Measurements from ENCODE around the gene ADH5. TPM values are rescaled to one million over a fixed set of nuclear protein-coding genes. Genes with fewer than 3 reads are reported as not detected.
A peak's percentile ranks its signal among the peaks of the same experiment; 100 is the strongest.
"Not testable (repeated sequence)": the region's sequence is repeated elsewhere in the genome, so short reads cannot be mapped to it uniquely, and the experiment has no call there.

Gene ADH5
- total RNA-seq, 1 experiment from 2014 or later: 161 TPM

DNA sequence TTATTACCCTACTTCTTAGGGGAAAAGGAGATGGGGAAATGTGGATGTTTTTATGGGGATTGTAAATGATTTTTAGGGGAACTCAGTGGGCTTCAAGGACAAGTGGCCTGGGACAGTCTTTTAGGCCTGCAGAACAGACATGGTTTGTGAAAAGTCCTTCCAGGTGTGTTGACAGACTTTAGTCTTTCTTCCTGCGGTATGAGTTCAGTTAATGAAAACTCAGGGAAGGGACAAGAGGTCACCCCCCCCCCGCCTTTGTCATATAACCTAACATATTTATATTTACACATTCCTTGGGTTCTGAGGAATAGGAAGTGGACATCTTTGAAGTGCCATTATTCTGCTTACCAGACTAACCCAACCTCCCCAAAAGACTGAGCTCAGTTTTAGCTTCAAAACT lies 61.3 kb downstream of the ADH5 start:
- Mint-ChIP-seq H3K36me3 (ENCODE audit: insufficient read depth, unreplicated experiment) (peaks cover 40% of the 10 kb centered on the region), H3K9me3 (ENCODE audit: unreplicated experiment) (no peaks in the 10 kb centered on the region), H3K27me3 (ENCODE audit: insufficient read depth, unreplicated experiment) (no peaks in the 10 kb centered on the region), H3K27ac (ENCODE audit: unreplicated experiment) (peak overlapping the region; percentile 99), H3K4me3 (ENCODE audit: unreplicated experiment) (peak overlapping the region; percentile 53), H3K4me1 (ENCODE audit: low read depth, unreplicated experiment) (peaks cover 42% of the 10 kb centered on the region)
- Histone ChIP-seq H3K36me3 (ENCODE audit: control insufficient read depth, insufficient read depth, low read length) (peaks cover 1% of the 10 kb centered on the region; the same call in 1 of the 2 replicates), H3K4me3 (ENCODE audit: low read depth, low read length) (no peak overlapping the region; the same call in 1 of the 2 replicates), H3K4me1 (peaks cover 63% of the 10 kb centered on the region), H3K9me3 (no peaks in the 10 kb centered on the region), H3K27me3 (replicated peaks; ENCODE audit: control insufficient read depth, insufficient read depth, low read length) (no peaks in the 10 kb centered on the region)
- intact Hi-C loops (cut with micrococcal nuclease; ENCODE audit: unreplicated experiment): no loop called here
- BruUV-seq (replicated peaks): no TSS peak
- TF ChIP-seq, protein P1, sequence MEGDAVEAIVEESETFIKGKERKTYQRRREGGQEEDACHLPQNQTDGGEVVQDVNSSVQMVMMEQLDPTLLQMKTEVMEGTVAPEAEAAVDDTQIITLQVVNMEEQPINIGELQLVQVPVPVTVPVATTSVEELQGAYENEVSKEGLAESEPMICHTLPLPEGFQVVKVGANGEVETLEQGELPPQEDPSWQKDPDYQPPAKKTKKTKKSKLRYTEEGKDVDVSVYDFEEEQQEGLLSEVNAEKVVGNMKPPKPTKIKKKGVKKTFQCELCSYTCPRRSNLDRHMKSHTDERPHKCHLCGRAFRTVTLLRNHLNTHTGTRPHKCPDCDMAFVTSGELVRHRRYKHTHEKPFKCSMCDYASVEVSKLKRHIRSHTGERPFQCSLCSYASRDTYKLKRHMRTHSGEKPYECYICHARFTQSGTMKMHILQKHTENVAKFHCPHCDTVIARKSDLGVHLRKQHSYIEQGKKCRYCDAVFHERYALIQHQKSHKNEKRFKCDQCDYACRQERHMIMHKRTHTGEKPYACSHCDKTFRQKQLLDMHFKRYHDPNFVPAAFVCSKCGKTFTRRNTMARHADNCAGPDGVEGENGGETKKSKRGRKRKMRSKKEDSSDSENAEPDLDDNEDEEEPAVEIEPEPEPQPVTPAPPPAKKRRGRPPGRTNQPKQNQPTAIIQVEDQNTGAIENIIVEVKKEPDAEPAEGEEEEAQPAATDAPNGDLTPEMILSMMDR (IDR thresholded peaks at IDR 0.05; ENCODE audit: insufficient read depth in 1 of 2, low read depth in 1 of 2, low read length in 1 of 2, severe bottlenecking in 1 of 2, unreplicated experiment in 1 of 2): no peak
- POLR2A ChIA-PET: interaction anchor here (0.7 to 1.1 kb wide), 2 partner anchors 32 to 377 kb away, joined by 5 to 7 read pairs; partner anchors contain the start of gene METAP1
- DNase-seq: peak; percentile 29 to 56
- CTCF ChIA-PET: interaction anchor here (0.7 to 1.7 kb wide), 3 partner anchors 25 to 32 kb away, joined by 3 to 10 read pairs (median 5); partner anchors contain the start of gene METAP1

DNA sequence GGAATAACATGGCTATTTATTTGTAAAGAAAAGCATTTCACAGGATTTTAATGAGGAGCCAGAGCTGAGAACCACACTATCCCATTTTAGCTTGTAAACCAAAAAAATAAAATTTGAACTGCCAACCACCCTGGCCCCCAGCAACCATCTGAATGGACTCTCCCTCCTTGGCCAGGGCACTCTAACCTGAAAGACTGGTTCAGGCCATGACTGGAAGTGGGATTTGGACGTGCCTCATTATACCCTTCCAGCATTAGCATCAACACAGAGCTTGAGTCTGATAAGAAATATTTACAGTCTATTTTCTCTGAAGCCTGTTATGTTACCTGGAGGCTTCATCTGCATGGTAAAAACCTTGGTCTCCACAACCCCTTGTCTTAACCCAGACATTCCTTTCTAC lies 63.1 kb downstream of the ADH5 start:
- ChIA-PET CTCF (interaction anchor here (1.7 to 2.5 kb wide), 2 partner anchors 30 kb away, joined by 11 read pairs; partner anchors contain the start of gene METAP1), POLR2A (interaction anchor here (1.4 kb wide), 1 partner anchor 30 kb away, joined by 10 read pairs; the partner anchor contains the start of gene METAP1)
- peaks cover 15% of the 10 kb centered on the region for H3K9me3 Mint-ChIP-seq (ENCODE audit: unreplicated experiment)
- H3K9me3 ChIP-seq: peaks cover 9% of the 10 kb centered on the region
- BruUV-seq (replicated peaks): no TSS peak
- peak overlapping the region; percentile 99 for H3K27ac Mint-ChIP-seq (ENCODE audit: unreplicated experiment)
- no peak overlapping the region for H3K4me3 ChIP-seq (ENCODE audit: low read depth, low read length)
- H3K36me3 ChIP-seq (ENCODE audit: control insufficient read depth, insufficient read depth, low read length): peaks cover 5% of the 10 kb centered on the region
- H3K27me3 Mint-ChIP-seq (ENCODE audit: insufficient read depth, unreplicated experiment): no peaks in the 10 kb centered on the region
- intact Hi-C loops (cut with micrococcal nuclease; ENCODE audit: unreplicated experiment): loop anchor here (1.0 kb wide), 1 partner anchor 36 kb away; no protein-coding TSS in a partner anchor
- no peak overlapping the region for H3K4me3 Mint-ChIP-seq (ENCODE audit: unreplicated experiment)
- H3K4me1 ChIP-seq: peaks cover 63% of the 10 kb centered on the region
- TF ChIP-seq, protein P1 (IDR thresholded peaks at IDR 0.05; ENCODE audit: insufficient read depth in 1 of 2, low read depth in 1 of 2, low read length in 1 of 2, severe bottlenecking in 1 of 2, unreplicated experiment in 1 of 2): no peak
- no peaks in the 10 kb centered on the region for H3K27me3 ChIP-seq (replicated peaks; ENCODE audit: control insufficient read depth, insufficient read depth, low read length)
- H3K36me3 Mint-ChIP-seq (ENCODE audit: insufficient read depth, unreplicated experiment): peaks cover 43% of the 10 kb centered on the region
- H3K4me1 Mint-ChIP-seq (ENCODE audit: low read depth, unreplicated experiment): peaks cover 42% of the 10 kb centered on the region
- DNase-seq: peak in 1 of 2 experiments; percentile 9

DNA sequence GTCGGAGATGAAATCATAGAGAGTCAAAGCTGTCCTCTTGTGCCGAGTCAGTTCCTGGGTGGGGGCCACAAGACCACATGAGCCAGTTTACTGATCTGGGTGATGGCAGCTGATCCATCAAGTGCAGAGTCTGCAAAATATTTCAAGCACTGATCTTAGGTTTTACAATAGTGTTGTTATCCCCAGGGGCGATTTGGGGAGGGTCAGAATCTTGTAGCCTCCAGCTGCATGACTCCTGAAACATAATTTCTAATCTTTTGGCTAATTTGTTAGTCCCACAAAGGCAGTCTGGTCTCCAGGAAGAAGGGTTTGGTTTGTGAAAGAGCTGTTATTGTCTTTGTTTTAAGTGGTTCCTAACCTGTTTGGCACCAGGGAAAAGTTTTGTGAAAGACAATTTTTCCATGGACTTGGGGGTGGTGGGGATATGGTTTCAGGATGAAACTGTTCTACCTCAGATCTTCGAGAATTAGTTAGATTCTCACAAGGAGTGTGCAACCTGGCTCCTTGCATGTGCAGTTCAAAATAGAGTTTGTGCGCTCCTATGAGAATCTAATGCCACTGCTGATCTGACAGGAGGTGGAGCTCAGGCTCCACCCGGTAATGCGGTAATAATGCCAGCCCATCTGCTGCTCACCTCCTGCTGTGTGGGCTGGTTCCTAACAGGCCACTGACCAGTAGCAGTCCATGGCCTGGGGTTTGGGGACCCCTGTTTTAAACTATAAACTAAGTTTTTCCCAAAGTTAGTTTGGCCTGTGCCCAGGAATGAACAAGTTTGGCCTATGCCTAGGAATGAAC lies 63.9 kb downstream of the ADH5 start:
- peaks cover 42% of the 10 kb centered on the region for H3K4me1 Mint-ChIP-seq (ENCODE audit: low read depth, unreplicated experiment)
- ChIA-PET CTCF (interaction anchor here (1.7 to 2.5 kb wide), 2 partner anchors 30 to 31 kb away, joined by 11 read pairs; partner anchors contain the start of gene METAP1), POLR2A (interaction anchor here (1.4 kb wide), 1 partner anchor 30 kb away, joined by 10 read pairs; the partner anchor contains the start of gene METAP1)
- peaks cover 39% of the 10 kb centered on the region for H3K36me3 Mint-ChIP-seq (ENCODE audit: insufficient read depth, unreplicated experiment)
- Histone ChIP-seq H3K9me3 (peaks cover 15% of the 10 kb centered on the region), H3K27me3 (replicated peaks; ENCODE audit: control insufficient read depth, insufficient read depth, low read length) (no peaks in the 10 kb centered on the region), H3K36me3 (ENCODE audit: control insufficient read depth, insufficient read depth, low read length) (peaks cover 7% of the 10 kb centered on the region), H3K4me3 (ENCODE audit: low read depth, low read length) (peak overlapping the region; percentile 27), H3K4me1 (peaks cover 63% of the 10 kb centered on the region)
- intact Hi-C loops (cut with micrococcal nuclease; ENCODE audit: unreplicated experiment): loop anchor here (1.0 to 5.0 kb wide), 5 partner anchors 11 to 133 kb away; no protein-coding TSS in a partner anchor
- TF ChIP-seq, protein P1 (IDR thresholded peaks at IDR 0.05; ENCODE audit: insufficient read depth in 1 of 2, low read depth in 1 of 2, low read length in 1 of 2, severe bottlenecking in 1 of 2, unreplicated experiment in 1 of 2): peak in 1 of 2 experiments; percentile 29
- peak in 1 of 2 experiments; percentile 44 for DNase-seq
- no peaks in the 10 kb centered on the region for H3K27me3 Mint-ChIP-seq (ENCODE audit: insufficient read depth, unreplicated experiment)
- H3K9me3 Mint-ChIP-seq (ENCODE audit: unreplicated experiment): peaks cover 23% of the 10 kb centered on the region
- peak overlapping the region; percentile 99 for H3K27ac Mint-ChIP-seq (ENCODE audit: unreplicated experiment)
- peak overlapping the region; percentile 89 for H3K4me3 Mint-ChIP-seq (ENCODE audit: unreplicated experiment)
- BruUV-seq (replicated peaks): TSS peak; percentile 48

DNA sequence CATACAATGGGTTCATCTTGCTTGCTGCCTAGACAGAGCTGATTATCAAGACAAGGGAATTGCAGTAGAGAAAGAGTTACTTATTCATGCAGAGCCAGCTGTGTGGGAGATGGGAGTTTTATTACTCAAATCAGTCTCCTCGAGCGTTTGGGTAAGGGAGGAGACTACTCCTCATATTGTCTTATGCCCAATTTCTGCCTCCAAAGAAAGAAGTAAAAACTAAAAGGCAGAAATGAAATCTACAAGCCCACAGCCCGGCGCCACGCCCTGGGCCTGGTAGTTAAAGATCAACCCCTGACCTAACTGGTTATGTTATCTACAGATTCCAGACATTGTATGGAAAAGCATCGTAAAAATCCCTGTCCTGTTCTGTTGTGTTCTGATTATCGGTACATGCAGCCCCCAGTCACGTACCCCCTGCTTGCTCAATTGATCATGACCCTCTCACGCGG lies 64.8 kb downstream of the ADH5 start:
- ChIA-PET POLR2A (interaction anchor here (0.6 kb wide), 1 partner anchor 10 kb away, joined by 3 read pairs; no protein-coding TSS in a partner anchor), CTCF (interaction anchor here (2.5 kb wide), 1 partner anchor 32 kb away, joined by 11 read pairs; no protein-coding TSS in a partner anchor)
- peaks cover 38% of the 10 kb centered on the region for H3K36me3 Mint-ChIP-seq (ENCODE audit: insufficient read depth, unreplicated experiment)
- H3K9me3 Mint-ChIP-seq (ENCODE audit: unreplicated experiment): peaks cover 31% of the 10 kb centered on the region
- H3K27me3 ChIP-seq (replicated peaks; ENCODE audit: control insufficient read depth, insufficient read depth, low read length); H3K36me3 ChIP-seq (ENCODE audit: control insufficient read depth, insufficient read depth, low read length); H3K27me3 Mint-ChIP-seq (ENCODE audit: insufficient read depth, unreplicated experiment): not testable (repeated sequence)
- peak; percentile 56 to 65 for DNase-seq
- TSS peak; percentile 76 for BruUV-seq (replicated peaks)
- peak overlapping the region; percentile 99 for H3K27ac Mint-ChIP-seq (ENCODE audit: unreplicated experiment)
- H3K4me3 Mint-ChIP-seq (ENCODE audit: unreplicated experiment): peak overlapping the region; percentile 89
- intact Hi-C loops (cut with micrococcal nuclease; ENCODE audit: unreplicated experiment): loop anchor here (1.0 to 5.0 kb wide), 4 partner anchors 11 to 133 kb away; no protein-coding TSS in a partner anchor
- H3K4me3 ChIP-seq (ENCODE audit: low read depth, low read length): peak overlapping the region; percentile 27
- peaks cover 59% of the 10 kb centered on the region for H3K4me1 ChIP-seq
- H3K9me3 ChIP-seq: peaks cover 19% of the 10 kb centered on the region
- peaks cover 42% of the 10 kb centered on the region for H3K4me1 Mint-ChIP-seq (ENCODE audit: low read depth, unreplicated experiment)
